ENCODE measurements around the gene FMO1.

Gene FMO1

GRCh38 chr1:171295821-171296220 is 47.5 kb downstream of the FMO1 start:
- TF ChIP-seq, protein P1, sequence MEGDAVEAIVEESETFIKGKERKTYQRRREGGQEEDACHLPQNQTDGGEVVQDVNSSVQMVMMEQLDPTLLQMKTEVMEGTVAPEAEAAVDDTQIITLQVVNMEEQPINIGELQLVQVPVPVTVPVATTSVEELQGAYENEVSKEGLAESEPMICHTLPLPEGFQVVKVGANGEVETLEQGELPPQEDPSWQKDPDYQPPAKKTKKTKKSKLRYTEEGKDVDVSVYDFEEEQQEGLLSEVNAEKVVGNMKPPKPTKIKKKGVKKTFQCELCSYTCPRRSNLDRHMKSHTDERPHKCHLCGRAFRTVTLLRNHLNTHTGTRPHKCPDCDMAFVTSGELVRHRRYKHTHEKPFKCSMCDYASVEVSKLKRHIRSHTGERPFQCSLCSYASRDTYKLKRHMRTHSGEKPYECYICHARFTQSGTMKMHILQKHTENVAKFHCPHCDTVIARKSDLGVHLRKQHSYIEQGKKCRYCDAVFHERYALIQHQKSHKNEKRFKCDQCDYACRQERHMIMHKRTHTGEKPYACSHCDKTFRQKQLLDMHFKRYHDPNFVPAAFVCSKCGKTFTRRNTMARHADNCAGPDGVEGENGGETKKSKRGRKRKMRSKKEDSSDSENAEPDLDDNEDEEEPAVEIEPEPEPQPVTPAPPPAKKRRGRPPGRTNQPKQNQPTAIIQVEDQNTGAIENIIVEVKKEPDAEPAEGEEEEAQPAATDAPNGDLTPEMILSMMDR (IDR thresholded peaks at IDR 0.05; ENCODE audit: borderline replicate concordance, insufficient read depth, low read depth, low read length) = no peak
- no peak overlapping the region for H3K4me3 ChIP-seq (ENCODE audit: low read depth, low read length)

DNA sequence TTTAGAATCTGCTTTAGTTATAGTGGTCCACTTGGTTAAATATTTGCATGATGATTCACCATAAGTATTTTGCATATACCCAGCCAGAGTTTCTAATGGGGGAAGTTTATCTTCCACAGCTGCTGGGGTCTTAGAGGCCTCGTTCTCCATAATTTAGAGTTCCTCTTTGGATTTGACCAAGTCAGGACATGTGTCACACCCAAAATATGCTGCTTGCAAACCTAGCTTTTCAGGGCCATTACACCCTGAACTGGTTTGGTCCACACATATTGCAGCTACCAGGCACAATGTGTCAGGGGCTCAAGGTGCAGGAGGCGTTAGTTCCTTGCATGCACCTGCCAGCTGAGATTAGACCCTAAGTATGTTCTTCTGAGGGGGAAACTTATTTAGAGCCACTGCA is 48.6 kb downstream of the FMO1 start:
- no peak overlapping the region for H3K4me3 ChIP-seq (ENCODE audit: low read depth, low read length)
- TF ChIP-seq, protein P1 (IDR thresholded peaks at IDR 0.05; ENCODE audit: borderline replicate concordance, insufficient read depth, low read depth, low read length) = no peak

- TF ChIP-seq, protein P1 (IDR thresholded peaks at IDR 0.05; ENCODE audit: borderline replicate concordance, insufficient read depth, low read depth, low read length) = no peak
Observed at GRCh38 chr1:171298696-171299095, 50.4 kb downstream of the FMO1 start.

DNA sequence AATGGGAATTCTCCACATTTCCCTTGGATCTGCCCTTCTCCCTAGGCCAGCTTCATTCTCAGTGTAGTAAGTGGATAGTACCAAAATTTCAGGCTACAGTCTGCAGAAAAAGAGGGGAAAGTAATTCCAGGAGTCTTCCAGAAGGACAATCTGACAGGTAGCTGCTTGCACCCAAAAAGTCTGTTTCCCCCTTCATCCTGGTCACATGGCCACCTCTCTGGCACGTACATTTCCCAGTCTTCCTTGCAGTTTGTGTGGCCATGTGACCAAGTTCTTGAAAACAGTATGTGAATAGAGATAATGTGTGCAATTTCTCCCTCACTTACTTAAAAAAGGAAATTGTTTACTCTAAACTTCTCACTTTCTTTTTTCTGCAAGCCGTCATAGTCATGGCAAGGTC is 51.0 kb downstream of the FMO1 start:
- TF ChIP-seq, protein P1 (IDR thresholded peaks at IDR 0.05; ENCODE audit: borderline replicate concordance, insufficient read depth, low read depth, low read length) = no peak
- H3K4me3 ChIP-seq (ENCODE audit: low read depth, low read length) = no peak overlapping the region

More at GRCh38 chr1:171298696-171299095, 50.4 kb downstream of the FMO1 start:
- H3K4me3 ChIP-seq (ENCODE audit: low read depth, low read length) = no peak overlapping the region

DNA sequence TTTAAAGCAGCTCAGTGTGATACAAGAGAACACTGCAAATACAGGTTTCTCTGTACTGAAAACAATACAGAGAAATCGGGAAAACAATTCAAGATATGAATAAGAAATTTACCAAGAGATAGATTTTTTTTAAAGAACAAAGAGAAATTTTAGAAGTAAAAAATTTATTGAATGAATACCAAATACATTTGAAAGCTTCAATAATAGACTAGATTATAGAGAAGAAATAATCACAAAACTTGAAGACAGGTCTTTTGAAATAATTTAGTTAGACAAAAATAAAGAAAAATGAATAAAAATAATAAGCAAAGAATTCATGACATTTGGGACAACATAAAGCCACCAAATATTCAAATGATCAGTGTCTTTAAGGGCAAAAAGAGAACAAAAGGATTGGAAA is 52.1 kb downstream of the FMO1 start:
- TF ChIP-seq, protein P1 (IDR thresholded peaks at IDR 0.05; ENCODE audit: borderline replicate concordance, insufficient read depth, low read depth, low read length) = no peak
- H3K4me3 ChIP-seq (ENCODE audit: low read depth, low read length) = no peak overlapping the region

- TF ChIP-seq, protein P1 (IDR thresholded peaks at IDR 0.05; ENCODE audit: borderline replicate concordance, insufficient read depth, low read depth, low read length) = no peak
- no peak overlapping the region for H3K4me3 ChIP-seq (ENCODE audit: low read depth, low read length)
Observed at GRCh38 chr1:171310661-171311087, 62.4 kb downstream of the FMO1 start.

GRCh38 chr1:171311771-171312558 is 63.7 kb downstream of the FMO1 start:
- H3K4me3 ChIP-seq (ENCODE audit: low read depth, low read length) = no peak overlapping the region

More at GRCh38 chr1:171311771-171312558, 63.7 kb downstream of the FMO1 start:
- TF ChIP-seq, protein P1 (IDR thresholded peaks at IDR 0.05; ENCODE audit: borderline replicate concordance, insufficient read depth, low read depth, low read length) = no peak

All from GM12875 (cell line).